Astrocyte of the cerebellum (primary cell): ENCODE results near the gene ASMTL.

Experiments
- DNase-seq: peaks from one replicate; pipeline ENCODE4 v3.0.0-alpha.2; 2011; ENCODE audit warnings: low read depth
- H3K4me3 ChIP-seq: 2 replicates; pipeline ENCODE4 v1.5.1; 2011; ENCODE audit warnings: mild to moderate bottlenecking, low read depth, low read length, moderate library complexity
- in situ Hi-C: cut with HindIII; loops from 2 replicates; pipeline ENCODE4 v1.10.0; 2017; ENCODE audit warnings: low sequenced_read_pairs
- TF ChIP-seq, protein P1 (sequence below): IDR thresholded peaks from 2 replicates; pipeline ENCODE4 v1.5.1; 2012; ENCODE audit warnings: low read length, low read depth, moderate library complexity, mild to moderate bottlenecking; ENCODE audit errors: missing control alignments

The ASMTL gene

DNA sequence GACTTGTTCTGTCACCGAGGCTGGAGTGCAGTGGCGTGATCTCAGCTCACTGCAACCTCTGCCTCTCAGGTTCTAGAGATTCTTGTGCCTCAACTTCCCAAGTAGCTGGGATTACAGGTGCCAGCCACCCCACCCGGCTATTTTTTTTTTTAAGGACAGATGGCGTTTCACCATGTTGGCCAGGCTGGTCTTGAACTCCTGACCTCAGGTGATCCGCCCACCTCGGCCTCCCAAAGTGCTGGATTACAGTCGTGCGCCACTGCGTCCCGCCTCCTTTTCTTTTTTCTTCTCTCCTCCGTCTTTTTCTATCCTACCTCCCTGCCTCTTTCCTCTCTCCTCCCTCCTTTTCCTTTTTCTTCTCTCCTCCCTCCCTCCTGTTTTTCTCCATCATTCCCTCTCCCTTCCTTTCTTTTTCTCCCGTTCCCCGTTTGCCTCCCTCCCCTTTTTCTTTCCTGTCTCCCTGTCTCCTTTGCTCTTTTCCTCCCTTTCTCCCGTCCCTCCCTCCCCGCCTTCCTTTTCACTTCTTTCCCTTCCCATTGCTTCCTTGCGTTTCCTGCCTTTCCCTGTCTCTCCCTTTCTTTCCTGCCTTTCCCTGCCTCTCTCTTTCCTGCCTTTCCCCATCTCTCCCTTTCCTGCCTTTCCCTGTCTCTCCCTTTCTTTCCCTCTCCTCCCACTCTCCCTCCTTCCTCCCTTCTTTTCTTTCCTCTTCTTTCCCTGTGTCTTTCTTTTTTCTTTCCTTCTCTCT is 58.7 kb downstream of the ASMTL start:
- in situ Hi-C loops = no loop called here
- DNase-seq = no peak
- no peak overlapping the region for H3K4me3 ChIP-seq
- TF ChIP-seq, protein P1, sequence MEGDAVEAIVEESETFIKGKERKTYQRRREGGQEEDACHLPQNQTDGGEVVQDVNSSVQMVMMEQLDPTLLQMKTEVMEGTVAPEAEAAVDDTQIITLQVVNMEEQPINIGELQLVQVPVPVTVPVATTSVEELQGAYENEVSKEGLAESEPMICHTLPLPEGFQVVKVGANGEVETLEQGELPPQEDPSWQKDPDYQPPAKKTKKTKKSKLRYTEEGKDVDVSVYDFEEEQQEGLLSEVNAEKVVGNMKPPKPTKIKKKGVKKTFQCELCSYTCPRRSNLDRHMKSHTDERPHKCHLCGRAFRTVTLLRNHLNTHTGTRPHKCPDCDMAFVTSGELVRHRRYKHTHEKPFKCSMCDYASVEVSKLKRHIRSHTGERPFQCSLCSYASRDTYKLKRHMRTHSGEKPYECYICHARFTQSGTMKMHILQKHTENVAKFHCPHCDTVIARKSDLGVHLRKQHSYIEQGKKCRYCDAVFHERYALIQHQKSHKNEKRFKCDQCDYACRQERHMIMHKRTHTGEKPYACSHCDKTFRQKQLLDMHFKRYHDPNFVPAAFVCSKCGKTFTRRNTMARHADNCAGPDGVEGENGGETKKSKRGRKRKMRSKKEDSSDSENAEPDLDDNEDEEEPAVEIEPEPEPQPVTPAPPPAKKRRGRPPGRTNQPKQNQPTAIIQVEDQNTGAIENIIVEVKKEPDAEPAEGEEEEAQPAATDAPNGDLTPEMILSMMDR = no peak

DNA sequence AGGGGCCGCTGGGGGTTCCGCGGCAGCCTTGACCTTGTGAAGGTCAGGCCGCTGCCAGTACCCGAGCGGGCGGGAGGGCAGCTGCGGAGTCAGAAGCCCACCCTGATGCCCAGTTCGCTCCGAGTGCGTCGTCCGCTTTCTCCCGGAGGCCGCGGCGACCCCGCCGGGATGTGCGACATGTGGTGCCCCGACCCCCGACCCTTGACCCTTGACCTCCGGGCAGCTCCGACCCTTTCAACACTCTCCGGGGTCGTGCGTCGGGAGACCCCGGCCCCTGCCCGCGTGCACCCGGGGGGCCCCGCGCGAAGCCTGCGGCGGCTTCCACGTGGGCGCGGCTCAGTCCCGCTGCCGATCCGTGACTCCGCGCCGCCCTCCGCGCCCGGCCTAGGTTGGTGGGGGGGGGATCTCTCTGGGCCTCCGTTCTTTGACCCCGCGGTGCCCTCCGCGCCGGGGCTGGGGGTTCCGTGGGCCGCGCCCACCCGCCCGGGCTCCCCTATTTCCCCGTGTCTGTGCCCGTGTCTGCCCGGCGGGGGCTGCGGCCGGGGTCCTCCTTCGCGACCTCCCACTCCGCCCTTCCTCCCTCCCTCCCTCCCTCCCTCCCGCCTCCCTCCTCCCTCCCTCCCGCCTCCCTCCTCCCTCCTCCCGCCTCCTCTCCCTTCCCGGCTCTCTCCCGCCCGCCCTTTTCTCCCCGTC is 60.2 kb downstream of the ASMTL start:
- peak overlapping the region; percentile 99 for H3K4me3 ChIP-seq
- in situ Hi-C loops = no loop called here
- TF ChIP-seq, protein P1 = no peak
- DNase-seq = peak; percentile 27

DNA sequence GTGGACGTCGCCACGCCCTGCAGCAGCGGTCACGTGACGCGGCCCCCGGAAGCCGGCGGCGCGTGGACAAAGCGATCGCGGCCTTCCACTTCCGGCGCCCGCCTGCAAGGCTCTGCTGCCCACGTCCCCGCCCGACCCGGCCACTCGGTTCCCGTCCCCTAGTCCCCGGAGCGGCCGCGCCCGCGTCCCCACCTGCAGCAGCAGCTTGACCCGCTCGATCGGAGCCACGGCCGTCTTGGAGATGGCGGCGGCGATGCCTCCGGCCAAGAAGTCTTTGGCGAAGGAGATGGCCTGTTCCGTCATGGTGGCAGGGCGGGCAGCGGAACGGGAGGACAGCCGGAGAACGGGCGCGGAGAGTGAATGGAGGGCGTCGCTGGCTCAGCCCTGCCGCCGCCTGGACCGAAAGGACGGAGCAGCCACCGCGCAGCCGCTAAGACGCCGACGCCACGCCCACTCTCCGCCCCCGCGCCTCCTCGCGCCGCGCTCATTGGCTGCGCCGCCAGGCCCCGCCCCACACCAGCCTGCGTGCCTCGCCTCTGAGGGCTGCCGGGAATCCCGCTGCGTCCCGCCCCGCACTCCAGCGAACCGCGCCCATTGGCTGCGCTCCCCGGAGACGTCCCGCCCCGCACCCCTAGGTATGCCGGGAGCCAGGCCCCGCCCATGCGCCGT is 60.9 kb downstream of the ASMTL start, which contains the start of gene SLC25A6:
Gene SLC25A6, minus strand, starts transcription at position 407 of the 669 bp plus-strand sequence. Its CDS starts 104 bp downstream, at position 303.
- peak; percentile 92 for DNase-seq
- TF ChIP-seq, protein P1 = no peak
- in situ Hi-C loops = no loop called here
- H3K4me3 ChIP-seq = peak within 1 kb of the TSS; percentile 99

DNA sequence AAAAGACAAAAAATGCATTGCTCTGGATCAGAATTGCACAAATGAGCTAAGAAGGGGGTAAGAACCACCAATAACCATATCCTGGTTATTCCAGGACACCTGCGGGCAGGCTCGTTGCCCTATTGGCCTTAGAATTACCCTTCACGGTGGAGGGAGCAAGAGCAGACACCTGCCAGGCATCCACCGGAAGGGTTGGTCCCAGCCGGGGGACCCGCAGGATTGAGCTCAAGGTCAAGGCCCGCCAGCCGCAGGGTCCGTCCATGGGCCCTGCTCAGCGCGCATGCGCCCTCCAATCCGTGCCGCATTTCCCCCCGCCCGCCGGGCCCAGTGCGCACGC is 61.4 kb downstream of the ASMTL start:
- peak overlapping the region; percentile 99 for H3K4me3 ChIP-seq
- DNase-seq = no peak
- in situ Hi-C loops = no loop called here
- TF ChIP-seq, protein P1 = no peak

DNA sequence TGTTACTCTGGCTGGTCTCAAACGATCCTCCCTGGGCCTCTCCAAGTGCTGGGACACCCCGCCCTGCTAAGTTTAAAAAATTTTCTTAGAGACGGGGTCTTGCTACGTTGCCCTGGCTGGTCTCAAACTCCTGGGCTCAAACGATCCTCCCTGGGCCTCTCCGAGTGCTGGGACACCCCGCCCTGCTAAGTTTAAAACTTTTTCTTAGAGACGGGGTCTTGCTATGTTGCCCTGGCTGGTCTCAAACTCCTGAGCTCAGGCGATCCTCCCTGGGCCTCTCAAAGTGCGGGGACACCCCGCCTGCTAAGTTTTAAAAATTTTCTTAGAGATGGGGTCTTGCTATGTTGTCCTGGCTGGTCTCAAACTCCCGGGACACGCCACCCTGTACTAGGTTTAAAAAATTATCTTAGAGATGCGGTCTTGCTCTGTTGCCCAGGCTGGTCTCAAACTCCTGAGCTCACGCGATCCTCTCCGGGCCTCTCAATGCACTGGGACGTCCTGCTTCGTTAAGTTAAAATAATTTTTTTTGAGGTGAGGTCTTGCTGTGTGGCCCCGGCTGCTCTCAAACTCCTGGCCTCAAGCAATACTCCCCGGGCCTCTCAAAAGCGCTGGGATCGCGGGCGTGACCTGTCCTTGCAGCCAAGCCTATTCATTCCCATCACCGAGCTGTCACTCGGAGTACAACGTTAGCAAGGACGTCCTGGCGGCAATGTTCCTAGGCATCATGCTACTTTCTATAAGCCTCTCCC is 61.9 kb downstream of the ASMTL start:
- in situ Hi-C loops = no loop called here

More for the DNA sequence above, 61.9 kb downstream of the ASMTL start:
- DNase-seq = no peak
- TF ChIP-seq, protein P1 = no peak
- peak overlapping the region; percentile 99 for H3K4me3 ChIP-seq
